ENCODE measurements around the gene GRPEL2. TPM values are rescaled to one million over a fixed set of nuclear protein-coding genes. Genes with fewer than 3 reads are reported as not detected.

GRPEL2 gene
- total RNA-seq, 1 experiment from 2014 or later = 47.3 TPM

DNA sequence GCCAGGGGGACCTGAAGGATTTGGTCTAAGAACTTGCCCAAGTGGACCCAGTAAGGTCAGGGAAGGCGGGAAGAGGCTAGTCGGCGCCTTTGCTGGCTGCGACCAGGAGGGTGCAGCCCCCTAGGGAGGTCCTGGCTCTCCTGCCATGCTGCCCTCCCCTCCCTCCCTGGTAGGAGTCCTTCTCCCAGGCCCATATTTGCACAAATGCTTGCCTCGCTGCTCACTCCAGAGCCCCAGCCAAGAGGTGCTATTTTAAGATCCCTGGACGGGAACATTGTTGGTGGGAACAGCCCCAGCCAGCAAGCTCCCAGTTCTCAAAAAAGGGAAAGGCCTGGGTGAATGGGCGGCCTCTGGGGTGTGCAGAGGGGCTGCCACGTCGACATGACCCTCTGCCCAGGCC lies 38.1 kb downstream of the GRPEL2 start:
- no peak for DNase-seq

More for the DNA sequence above, 38.1 kb downstream of the GRPEL2 start:
- Mint-ChIP-seq H3K27ac (no peak overlapping the region), H3K4me1 (peaks cover 12 to 16% of the 10 kb centered on the region in 2 experiments), H3K27me3 (ENCODE audit: low read depth) (no peaks in the 10 kb centered on the region; the same call in 1 of the 2 replicates), H3K4me3 (no peak overlapping the region), H3K9me3 (no peaks in the 10 kb centered on the region; a peak in 1 of 5 replicates), H3K36me3 (ENCODE audit: insufficient read depth in 1 of 3, low read depth in 3 of 3) (no peaks in the 10 kb centered on the region; a peak in 1 of 7 replicates)
- no peak overlapping the region for H2BK12ac ChIP-seq (ENCODE audit: insufficient read length, low read depth, low read length)
- no peaks in the 10 kb centered on the region for H3K9me3 ChIP-seq (ENCODE audit: control insufficient read depth, low read depth, low read length)
- H3K4me2 ChIP-seq (ENCODE audit: insufficient read depth, insufficient read length, low read length) = no peak overlapping the region
- no peak for TF ChIP-seq CTCF (conservative IDR thresholded peaks at IDR 0.05)
- H4K91ac ChIP-seq (ENCODE audit: insufficient read length, low read depth, low read length) = no peak overlapping the region
- H3K23me2 ChIP-seq (ENCODE audit: insufficient read length, low read depth, low read length, poor library complexity, severe bottlenecking) = no peaks in the 10 kb centered on the region
- H2BK15ac ChIP-seq (ENCODE audit: low read depth, low read length) = no peak overlapping the region
- H3K23ac ChIP-seq (ENCODE audit: insufficient read length, low read depth, low read length) = no peak overlapping the region
- H4K8ac ChIP-seq (replicated peaks; ENCODE audit: insufficient read length, low read depth, low read length) = no peak overlapping the region
- H3K4ac ChIP-seq (ENCODE audit: low read depth, low read length) = no peak overlapping the region
- no peaks in the 10 kb centered on the region; the same call in 1 of the 2 replicates for H3K27me3 ChIP-seq (ENCODE audit: insufficient read depth, low read length)
- no peak overlapping the region for H3K27ac ChIP-seq (ENCODE audit: insufficient read length, low read depth, low read length)
- no peak overlapping the region for H2AFZ ChIP-seq (ENCODE audit: low read length)
- no peaks in the 10 kb centered on the region for H3K4me1 ChIP-seq (ENCODE audit: insufficient read depth, low read length)
- H3K56ac ChIP-seq (ENCODE audit: insufficient read length, low read depth, low read length) = no peak overlapping the region
- no peak overlapping the region for H4K5ac ChIP-seq (ENCODE audit: insufficient read length, low read depth, low read length)
- H4K20me1 ChIP-seq (ENCODE audit: control insufficient read depth, insufficient read depth, insufficient read length) = no peaks in the 10 kb centered on the region
- no peak overlapping the region for H2AK5ac ChIP-seq (ENCODE audit: insufficient read length, low read length)
- no CpG with 5 or more reads among the region's 9 CpGs for WGBS (ENCODE audit: extremely low coverage, insufficient read length, low lambda C conversion rate)
- H3K14ac ChIP-seq (ENCODE audit: insufficient read depth, low read length) = no peak overlapping the region; the same call in 1 of the 2 replicates
- no peaks in the 10 kb centered on the region for H3K79me1 ChIP-seq (ENCODE audit: insufficient read depth, low read depth, low read length, poor library complexity, severe bottlenecking)
- no peaks in the 10 kb centered on the region for H3K79me2 ChIP-seq (ENCODE audit: insufficient read depth, low read length)
- no peak overlapping the region for H3K9ac ChIP-seq (ENCODE audit: extremely low read depth, insufficient read length, low read length)
- no peak overlapping the region for H3T11ph ChIP-seq (ENCODE audit: low read length)
- no peak overlapping the region for H2BK20ac ChIP-seq (ENCODE audit: low read depth, low read length, poor library complexity, severe bottlenecking)
- no peak overlapping the region for H2BK5ac ChIP-seq (ENCODE audit: insufficient read length, low read length)
- H2BK120ac ChIP-seq (ENCODE audit: low read depth, low read length, poor library complexity, severe bottlenecking) = no peak overlapping the region
- no peak overlapping the region for H3K18ac ChIP-seq (ENCODE audit: insufficient read length, low read depth, low read length)

All from H9 (cell line).